Superior temporal gyrus (tissue), 1 donor: ENCODE measurements around the gene MEIKIN.

Experiments
- DNase-seq: peaks from one replicate; pipeline ENCODE4 v3.0.0-alpha.2; 2016; ENCODE audit errors: extremely low spot score

MEIKIN gene, protein sequence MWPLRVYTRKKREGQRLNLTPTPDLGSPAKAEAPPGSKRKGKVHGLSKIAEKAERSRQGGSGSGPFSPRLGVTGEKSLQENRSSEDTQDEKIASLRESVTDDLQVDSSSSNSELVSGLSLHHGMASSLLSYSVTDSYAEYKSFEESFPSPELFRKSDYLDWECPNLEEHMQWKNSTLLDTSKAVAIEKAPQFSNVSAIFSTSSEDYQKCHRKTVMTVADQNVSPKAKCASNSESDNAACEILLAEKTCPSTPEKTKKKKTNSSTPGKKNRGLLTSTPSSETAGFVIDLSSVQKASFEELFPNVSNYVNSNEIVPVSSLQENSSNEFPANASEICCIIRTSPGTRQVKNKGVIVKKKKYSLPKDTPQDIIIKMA

GRCh38 chr5:131945551-131946168 is at the start of gene MEIKIN:
Gene MEIKIN, minus strand, starts transcription at chr5:131945663. Its CDS starts 158 bp downstream, at chr5:131945505.
- no peak for DNase-seq

GRCh38 chr5:131994533-131995226 is 49.2 kb upstream of the MEIKIN start:
- no peak for DNase-seq

- DNase-seq: no peak
Measured at GRCh38 chr5:131994090-131994489, 48.6 kb upstream of the MEIKIN start.

DNA sequence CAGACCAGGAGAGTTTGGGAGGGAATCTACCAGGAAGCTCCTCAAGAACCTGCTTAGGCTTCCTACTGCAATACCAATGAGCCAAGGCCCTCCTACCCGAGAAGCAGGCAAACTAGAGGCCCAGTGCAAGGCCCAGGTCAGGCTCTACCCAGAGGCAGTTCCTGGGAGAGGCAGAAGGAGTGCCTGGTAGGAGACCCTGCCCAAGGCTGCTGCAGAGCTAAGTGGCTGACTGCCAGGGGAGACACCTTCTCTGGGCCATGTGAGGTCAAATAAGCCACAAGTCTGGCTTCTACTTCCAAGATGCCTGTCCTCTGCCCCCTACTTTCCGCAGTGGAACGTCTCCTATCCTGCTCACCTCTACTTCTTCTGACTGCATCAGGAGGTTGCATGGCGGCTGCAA is 48.2 kb upstream of the MEIKIN start:
- no peak for DNase-seq

- DNase-seq: no peak
Measured at GRCh38 chr5:131992370-131992769, 46.9 kb upstream of the MEIKIN start.

DNA sequence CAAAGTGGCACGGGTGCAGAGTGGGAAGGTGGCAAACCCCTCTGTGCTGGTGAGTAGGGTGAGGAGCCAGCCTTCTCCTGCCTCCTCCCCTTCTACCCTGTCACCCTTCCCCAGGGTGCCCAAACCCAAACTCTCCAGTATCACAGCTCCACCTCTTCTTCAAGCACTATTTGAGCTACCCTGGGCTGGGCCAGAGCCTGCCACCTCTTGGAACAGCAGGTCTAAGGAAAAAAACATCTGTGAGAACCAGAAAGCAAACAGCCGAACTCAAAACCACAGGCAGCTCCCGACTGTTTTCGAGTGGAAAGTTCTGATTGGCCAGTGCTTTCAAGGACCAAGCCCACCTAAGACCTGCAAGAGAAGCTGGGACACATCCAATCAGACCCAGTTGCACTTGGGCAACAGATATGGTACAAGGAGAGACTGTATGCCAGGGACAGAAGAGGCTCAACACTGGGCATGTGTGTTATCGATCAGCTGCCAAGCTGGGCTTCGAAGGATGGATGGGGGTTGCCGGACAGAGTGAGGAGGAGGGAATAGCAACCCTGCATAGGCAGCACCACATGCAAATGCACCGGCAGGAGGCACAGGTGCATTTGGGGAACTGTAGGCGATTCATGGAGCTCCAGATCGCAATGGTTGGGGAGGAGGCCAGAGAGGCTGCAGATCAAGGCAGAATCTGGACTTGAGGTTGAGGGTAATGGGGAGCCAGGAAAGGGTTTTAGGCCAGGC is 46.3 kb upstream of the MEIKIN start:
- no peak for DNase-seq

DNA sequence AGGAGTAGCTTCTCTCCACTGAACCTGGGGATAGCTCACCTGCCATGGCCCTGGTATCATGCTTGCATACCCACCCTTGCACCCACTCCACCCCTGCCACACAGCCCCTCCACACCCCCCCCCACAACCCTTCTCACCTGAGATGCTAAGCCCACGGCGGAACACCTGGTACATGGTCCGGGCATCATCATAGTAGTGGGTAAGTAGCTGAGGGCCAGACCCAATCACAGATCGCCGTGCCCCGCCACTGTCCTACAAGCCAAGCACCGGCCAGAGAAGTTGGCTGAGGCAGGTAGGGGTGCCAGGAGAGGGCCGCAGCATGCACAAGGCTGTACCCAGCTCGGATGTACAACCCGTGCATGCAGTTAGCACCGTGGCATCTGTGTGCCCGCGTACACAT is 45.3 kb upstream of the MEIKIN start:
- no peak for DNase-seq

- DNase-seq: no peak
Measured at GRCh38 chr5:131988601-131989000, 43.1 kb upstream of the MEIKIN start.

GRCh38 chr5:131987251-131987650 is 41.8 kb upstream of the MEIKIN start:
- no peak for DNase-seq

GRCh38 chr5:131986161-131986912 is 40.9 kb upstream of the MEIKIN start:
- DNase-seq: peak; percentile 75

GRCh38 chr5:131984956-131985665 is 39.6 kb upstream of the MEIKIN start:
- peak; percentile 53 for DNase-seq

- no peak for DNase-seq
Measured at GRCh38 chr5:131983244-131983771, 37.8 kb upstream of the MEIKIN start.

GRCh38 chr5:131981516-131981915 is 36.1 kb upstream of the MEIKIN start:
- no peak for DNase-seq

DNA sequence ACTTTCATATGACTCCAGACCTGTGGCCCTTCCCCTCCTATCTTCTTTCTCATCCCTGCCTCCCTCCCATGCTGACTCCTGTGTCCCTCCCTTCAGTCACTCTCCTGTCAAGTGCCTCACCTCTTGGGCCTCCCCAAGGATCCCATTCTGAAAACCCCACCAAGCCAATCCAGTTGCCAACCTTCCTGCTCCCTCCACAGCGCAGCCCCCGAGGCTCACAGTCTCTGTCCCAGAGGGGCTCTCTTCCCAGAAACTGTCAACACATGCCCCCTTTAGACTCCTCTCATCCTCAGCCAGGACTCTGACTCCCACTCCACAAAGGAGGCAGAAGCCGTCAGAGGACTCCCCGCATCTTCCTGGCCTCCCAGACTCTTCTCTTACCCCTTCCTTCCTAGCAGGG is 35.2 kb upstream of the MEIKIN start:
- DNase-seq: no peak

- no peak for DNase-seq
Measured at GRCh38 chr5:131979816-131980215, 34.4 kb upstream of the MEIKIN start.

- no peak for DNase-seq
Measured at GRCh38 chr5:131977212-131977604, 31.7 kb upstream of the MEIKIN start.

DNA sequence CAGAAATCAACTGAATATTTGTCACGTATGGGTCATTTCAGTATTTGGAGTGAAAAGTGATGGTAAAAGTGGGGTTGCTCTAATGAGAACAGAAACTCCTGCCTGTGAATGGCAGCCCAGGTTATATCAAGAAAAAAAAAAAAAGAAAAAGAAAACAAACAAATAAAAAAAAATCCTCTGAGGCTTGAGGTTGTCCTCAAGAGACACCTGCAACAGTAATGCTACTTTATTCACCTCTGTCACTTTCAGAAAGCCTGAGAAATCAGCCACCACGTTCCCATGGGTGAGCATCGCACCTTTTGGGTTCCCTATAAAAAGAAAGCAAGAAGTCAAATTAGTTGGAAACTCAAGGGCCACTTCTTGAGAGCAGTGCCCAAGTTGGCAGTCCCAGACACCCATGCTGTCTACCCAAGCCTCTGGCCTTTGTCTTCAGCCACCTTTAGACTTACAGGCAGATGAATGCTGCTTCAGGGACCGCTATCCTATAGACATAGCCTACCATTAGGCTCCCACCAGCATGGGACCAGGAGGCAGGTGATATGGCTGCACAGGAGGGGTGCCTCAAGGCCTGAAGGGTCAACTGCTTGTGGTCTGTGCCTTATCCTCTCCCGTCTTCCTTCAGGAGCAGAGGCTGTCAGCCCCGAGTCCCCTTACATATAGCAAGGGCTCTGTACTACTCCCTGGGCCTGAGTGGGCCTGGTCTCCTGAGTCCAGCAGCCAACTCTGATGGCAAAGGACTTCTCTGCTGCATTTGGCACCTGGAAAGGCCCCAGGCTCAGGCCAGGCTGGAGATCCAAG is 31.1 kb upstream of the MEIKIN start:
- no peak for DNase-seq

- no peak for DNase-seq
Measured at GRCh38 chr5:131974956-131975726, 29.7 kb upstream of the MEIKIN start.

GRCh38 chr5:131974622-131974955 is 29.1 kb upstream of the MEIKIN start:
- DNase-seq: no peak
